BJ (cell line): Measurements from ENCODE around the gene MYO7B. TPM values are rescaled to one million over a fixed set of nuclear protein-coding genes. Genes with fewer than 3 reads are reported as not detected.

ENCODE experiments used
- CTCF ChIA-PET: fragments of 350-600 bp; formaldehyde crosslinking; extraction: SDS; loops from one replicate; lab custom pipeline; 2021; ENCODE audit warnings: antibody characterized with exemption, inconsistent platforms; lab: Yijun Ruan, JAX
- POLR2A ChIA-PET: fragments of 300-600 bp; sonication (Branson Sonifier 250); formaldehyde crosslinking; extraction: SDS; loops from one replicate; lab custom pipeline; 2021; ENCODE audit warnings: antibody characterized with exemption; lab: Charles Lee
- DNase-seq: peaks from one replicate; pipeline ENCODE4 v3.0.0-alpha.2; 2011; ENCODE audit warnings: low read depth
- H3K27me3 ChIP-seq: 2 replicates; pipeline ENCODE4 v1.6.0; 2011; ENCODE audit warnings: low read length; ENCODE audit not compliant: control insufficient read depth, insufficient read depth
- H3K36me3 ChIP-seq: 2 replicates; pipeline ENCODE4 v1.5.1; 2011; ENCODE audit warnings: low read length; ENCODE audit not compliant: control insufficient read depth, insufficient read depth
- H3K4me3 ChIP-seq: 2 replicates; pipeline ENCODE4 v1.5.1; 2011; ENCODE audit warnings: low read depth, mild to moderate bottlenecking, control low read depth, low read length
- polyA plus RNA-seq: library from polyadenylated mRNA; depleted of rRNA; stranded (reverse); fragments of >200 nt; gene quantifications from 2 replicates; pipeline ENCODE4 v1.2.3, GENCODE V29; 2011
- TF ChIP-seq, protein P1 (sequence below): IDR thresholded peaks from 2 replicates; pipeline ENCODE4 v1.5.1; 2011; ENCODE audit warnings: low read depth, mild to moderate bottlenecking, control low read depth, inconsistent platforms, low read length, moderate library complexity; ENCODE audit not compliant: insufficient read depth

MYO7B gene
- polyA plus RNA-seq, 1 experiment = 0.36 TPM

DNA sequence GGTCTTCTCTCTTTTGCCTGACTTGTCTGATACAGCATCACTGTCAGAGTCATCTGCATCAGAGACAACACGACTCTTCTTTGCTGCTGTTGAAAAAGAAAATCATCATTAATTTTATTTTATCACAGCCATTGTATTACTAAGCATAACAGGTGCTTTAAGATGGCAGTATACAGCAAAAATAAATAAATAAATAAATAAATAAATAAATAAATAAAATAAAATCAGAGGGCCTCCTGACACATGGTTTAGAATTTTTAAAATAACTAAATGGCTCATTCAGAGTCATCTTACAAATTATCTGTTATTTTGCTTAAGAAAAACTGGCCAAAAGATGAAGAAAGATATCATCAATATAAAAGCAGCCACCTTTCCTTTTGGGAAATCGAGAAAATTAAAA lies 32.0 kb upstream of the MYO7B start:
- TF ChIP-seq, protein P1, sequence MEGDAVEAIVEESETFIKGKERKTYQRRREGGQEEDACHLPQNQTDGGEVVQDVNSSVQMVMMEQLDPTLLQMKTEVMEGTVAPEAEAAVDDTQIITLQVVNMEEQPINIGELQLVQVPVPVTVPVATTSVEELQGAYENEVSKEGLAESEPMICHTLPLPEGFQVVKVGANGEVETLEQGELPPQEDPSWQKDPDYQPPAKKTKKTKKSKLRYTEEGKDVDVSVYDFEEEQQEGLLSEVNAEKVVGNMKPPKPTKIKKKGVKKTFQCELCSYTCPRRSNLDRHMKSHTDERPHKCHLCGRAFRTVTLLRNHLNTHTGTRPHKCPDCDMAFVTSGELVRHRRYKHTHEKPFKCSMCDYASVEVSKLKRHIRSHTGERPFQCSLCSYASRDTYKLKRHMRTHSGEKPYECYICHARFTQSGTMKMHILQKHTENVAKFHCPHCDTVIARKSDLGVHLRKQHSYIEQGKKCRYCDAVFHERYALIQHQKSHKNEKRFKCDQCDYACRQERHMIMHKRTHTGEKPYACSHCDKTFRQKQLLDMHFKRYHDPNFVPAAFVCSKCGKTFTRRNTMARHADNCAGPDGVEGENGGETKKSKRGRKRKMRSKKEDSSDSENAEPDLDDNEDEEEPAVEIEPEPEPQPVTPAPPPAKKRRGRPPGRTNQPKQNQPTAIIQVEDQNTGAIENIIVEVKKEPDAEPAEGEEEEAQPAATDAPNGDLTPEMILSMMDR = no peak
- H3K27me3 ChIP-seq = no peaks in the 10 kb centered on the region
- ChIA-PET CTCF (interaction anchor here (1.3 to 1.8 kb wide), 2 partner anchors 11 to 25 kb away, joined by 3 to 5 read pairs; no protein-coding TSS in a partner anchor), POLR2A (no interaction called here)
- no peak overlapping the region for H3K4me3 ChIP-seq
- H3K36me3 ChIP-seq = peaks cover 2% of the 10 kb centered on the region
- DNase-seq = no peak

DNA sequence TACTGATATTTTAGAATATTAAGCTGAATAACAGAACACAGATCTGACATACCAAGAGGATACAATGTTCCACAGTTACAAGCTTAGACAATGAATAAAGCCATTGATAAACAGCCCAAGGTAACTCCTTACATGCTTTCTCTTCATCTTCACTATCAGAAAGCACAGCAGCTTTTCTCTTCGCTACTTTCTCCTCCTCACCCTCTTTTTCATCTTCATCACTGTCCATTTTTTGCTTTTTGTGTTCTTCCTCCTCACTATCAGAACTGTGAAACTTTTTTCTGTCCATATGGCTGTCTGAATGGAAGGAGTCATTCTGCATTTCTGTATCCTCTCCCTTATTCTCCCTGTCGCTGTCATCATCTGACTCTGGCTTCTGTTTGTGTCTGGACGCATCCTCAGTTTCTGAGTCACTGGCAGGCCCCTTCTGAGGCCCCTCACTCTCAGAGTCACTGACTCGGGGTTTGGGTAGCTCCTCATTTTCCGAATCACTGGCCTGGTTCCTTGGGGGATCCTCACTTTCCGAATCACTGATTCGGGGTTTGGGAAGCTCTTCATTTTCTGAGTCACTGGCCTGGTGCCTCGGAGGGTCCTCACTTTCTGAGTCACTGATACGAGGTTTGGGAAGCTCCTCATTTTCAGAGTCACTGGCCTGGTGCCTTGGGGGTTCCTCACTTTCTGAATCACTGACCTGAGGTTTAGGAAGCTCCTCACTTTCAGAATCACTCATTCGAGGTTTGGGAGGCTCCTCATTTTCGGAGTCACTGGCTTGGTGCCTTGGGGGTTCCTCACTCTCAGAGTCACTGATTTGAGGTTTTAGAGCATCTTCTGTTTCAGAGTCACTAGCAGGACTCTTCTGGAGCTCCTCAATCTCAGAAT lies 30.7 kb upstream of the MYO7B start:
- POLR2A ChIA-PET = interaction anchor here (0.6 kb wide), 1 partner anchor 111 kb away, joined by 4 read pairs; no protein-coding TSS in a partner anchor
- CTCF ChIA-PET = interaction anchor here (1.3 to 1.8 kb wide), 2 partner anchors 12 to 26 kb away, joined by 3 to 5 read pairs; no protein-coding TSS in a partner anchor
- no peak overlapping the region for H3K4me3 ChIP-seq
- no peaks in the 10 kb centered on the region for H3K27me3 ChIP-seq
- TF ChIP-seq, protein P1 = no peak
- no peak for DNase-seq
- H3K36me3 ChIP-seq = peaks cover 2% of the 10 kb centered on the region

DNA sequence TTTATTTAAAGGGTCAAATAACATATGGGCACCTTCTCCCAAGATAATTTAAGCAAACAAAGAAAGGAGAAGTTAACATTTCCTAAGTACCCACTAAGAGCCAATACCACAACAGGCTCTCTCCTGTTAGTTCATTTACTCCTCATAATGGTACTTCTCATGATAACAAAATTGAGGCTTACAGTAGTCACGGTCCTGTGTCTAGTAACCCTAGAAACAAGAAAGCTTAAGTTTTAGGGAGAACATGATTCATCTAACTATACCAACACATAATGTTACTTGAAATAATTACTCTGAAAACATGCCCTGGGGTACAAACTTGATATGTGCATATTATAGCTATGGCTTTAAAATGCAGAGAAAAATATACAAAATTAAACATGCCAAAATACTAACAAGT lies 29.0 kb upstream of the MYO7B start:
- ChIA-PET CTCF (interaction anchor here (0.8 to 1.0 kb wide), 2 partner anchors 27 to 190 kb away, joined by 3 read pairs; no protein-coding TSS in a partner anchor), POLR2A (no interaction called here)
- DNase-seq = no peak
- TF ChIP-seq, protein P1 = no peak
- peaks cover 2% of the 10 kb centered on the region for H3K36me3 ChIP-seq
- H3K4me3 ChIP-seq = no peak overlapping the region
- H3K27me3 ChIP-seq = no peaks in the 10 kb centered on the region

DNA sequence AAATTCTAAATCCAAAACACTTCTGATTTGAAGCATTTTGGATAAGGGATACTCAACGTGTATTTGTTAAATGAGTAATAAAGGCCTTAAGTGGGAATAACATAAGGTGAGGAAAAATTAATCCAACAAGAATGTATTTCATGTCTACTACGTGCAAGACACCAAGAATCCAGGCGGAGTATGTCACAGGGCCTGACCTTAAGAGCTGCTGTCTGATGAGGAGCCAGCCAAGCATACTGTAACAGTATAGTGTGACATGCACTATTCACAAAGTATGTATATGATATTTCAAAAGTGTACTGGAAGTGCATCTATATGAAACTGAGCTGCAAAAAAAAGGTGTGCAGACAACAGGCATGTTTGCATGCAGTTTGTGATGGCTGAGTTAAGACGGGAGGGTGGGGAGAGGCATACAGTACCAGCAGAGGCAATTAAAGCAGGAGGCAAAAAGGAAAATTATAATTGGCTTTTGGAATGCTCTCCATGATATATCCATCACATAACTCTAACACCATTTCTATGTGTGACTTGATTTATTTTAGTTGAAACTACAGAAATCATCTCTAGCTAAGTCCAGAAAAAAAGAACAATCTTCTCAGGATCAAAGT lies 27.4 kb upstream of the MYO7B start:
- no peak overlapping the region for H3K4me3 ChIP-seq
- no peaks in the 10 kb centered on the region for H3K27me3 ChIP-seq
- H3K36me3 ChIP-seq = peaks cover 1% of the 10 kb centered on the region; the same call in 1 of the 2 replicates
- POLR2A ChIA-PET = interaction anchor here (1.5 kb wide), 1 partner anchor 18 kb away, joined by 3 read pairs; the partner anchor contains the start of gene IWS1
- TF ChIP-seq, protein P1 = no peak
- no peak for DNase-seq
- CTCF ChIA-PET = interaction anchor here (0.6 to 1.8 kb wide), 5 partner anchors 12 to 188 kb away, joined by 3 to 4 read pairs (median 3); no protein-coding TSS in a partner anchor
